HG03108 (cell line): ENCODE measurements around the gene FNTB.
A peak's percentile ranks its signal among the peaks of the same experiment; 100 is the strongest.

ENCODE experiments used
- ATAC-seq: cut with Tn5 transposase; IDR thresholded peaks from one replicate; pipeline ENCODE4 v1.9.1; 2021; ENCODE audit warnings: moderate library complexity; ENCODE audit not compliant: unreplicated experiment

The FNTB gene

DNA sequence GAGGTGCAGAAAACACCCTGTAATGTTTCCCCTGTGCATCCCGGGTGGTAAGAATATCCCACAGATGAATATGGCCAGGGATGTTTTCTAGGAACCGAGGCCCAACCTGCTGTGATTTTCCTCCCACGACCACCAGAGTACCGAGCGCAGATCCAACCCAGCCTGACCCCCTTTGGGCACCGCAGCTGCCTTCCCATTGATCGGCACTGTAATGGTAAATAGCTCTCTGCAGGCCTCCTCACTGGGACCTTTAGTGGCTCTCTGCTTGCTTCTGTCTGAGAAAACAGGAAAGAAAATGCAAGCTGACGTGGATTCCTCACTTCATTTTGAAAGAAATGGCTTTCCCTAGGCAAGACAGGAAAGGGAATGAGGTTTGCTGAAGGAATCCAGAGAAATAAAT, 12.1 kb upstream of the FNTB start:
- ATAC-seq = no peak

DNA sequence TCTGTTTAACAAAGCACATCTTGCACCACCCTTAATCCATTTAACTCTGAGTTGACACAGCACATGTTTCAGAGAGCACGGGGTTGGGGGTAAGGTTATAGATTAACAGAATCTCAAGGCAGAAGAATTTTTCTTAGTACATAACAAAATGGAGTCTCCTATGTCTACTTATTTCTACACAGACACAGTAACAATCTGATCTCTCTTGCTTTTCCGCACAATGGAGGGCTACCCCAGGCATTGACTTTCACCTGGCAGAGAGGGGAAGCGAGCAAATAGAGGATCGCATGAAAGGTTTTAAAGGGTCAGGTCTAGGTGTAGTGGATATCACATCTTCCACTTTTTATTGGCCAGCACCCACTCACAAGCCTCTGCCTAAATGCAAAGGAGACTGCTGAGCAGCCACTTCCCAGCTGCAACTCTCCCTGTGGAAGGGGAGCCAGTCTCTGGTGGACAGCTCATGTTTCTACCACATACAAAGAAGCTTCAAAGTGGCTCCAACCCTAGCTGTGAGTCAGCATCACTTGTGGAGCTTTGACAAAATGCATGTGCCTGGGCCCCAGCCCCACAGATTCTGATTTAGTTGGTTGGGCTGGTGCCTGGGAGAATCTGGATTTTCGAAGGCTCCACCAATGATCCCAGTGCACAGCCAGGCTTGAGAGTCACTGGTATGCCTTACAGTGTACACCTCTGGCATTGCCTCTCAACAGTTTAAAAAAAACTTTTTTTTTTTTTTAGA, 7.2 kb upstream of the FNTB start:
- ATAC-seq = no peak

DNA sequence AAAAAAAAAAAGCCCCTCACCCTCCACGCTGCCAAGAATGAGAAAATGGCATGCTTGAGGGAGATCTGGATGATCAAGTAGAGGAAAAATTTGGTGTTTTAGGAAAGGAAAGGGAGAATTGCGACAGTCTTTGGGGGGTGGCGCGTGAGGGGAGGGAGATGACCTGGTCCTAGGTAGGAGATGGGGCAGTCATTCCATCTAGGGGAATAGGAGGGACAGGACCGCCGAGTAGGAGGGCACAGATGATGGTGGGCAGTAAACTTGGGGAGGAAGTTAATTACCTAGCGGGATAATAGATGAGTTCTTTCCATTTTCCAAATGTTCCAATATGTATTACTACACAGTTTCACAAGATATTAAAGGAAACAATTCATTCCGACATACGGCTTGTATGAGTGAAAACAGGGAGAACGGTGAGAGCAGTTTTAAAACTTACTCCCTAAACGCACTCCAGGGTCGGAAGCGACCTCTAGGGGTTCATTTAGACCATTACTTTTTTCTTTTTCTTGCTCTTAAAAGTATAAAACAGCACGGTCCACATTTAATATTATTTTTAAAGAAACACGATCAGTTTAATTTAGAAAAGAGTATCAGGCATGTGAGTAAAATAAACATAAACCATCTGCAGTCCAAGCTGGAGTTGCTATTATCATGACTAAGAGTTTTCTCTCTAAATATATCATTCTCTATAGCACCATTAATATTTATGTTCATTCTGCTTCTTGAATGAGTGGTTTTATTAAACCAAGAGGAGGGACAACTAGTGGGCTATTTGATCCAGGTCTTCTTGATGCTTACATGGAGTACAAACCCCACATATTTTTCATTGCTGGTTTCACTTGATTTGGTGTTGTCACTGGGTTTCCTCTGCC, 3.0 kb upstream of the FNTB start:
- ATAC-seq = no peak

DNA sequence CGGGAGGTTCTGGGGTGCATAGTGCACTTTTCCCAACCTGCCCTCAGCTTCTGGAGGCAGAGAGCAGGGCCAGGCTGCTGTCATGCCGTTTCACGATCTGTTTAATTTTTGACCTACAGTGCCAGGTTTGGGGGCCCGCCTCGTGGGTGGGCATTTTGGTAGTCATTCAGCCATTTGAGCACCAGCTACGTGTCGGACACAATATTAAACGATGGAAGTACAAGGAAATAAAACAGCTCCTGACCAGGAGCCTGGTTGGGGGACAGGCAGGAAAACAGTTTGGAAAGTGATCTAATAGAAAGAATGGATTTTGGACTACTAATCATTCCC, 708 bp downstream of the FNTB start:
- no peak for ATAC-seq

DNA sequence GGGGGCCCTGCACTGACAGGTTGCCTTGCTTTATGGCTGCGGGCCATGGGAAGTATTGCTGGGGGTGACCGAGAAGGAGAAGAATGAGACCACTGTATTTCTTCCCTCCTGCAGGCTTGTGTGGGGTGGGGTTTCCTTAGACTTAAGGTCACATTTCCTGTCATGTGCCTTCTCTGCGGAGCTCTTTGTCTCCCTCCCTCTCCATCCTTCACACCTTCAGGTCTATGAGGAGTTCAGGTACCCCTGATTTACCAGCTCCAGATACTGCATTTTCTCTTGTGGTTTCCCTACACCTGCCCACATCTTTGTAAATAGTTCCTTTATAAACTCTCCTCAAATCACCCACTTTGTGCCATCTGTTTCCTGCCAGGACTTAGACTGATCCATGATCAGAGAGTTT, 3.6 kb downstream of the FNTB start:
- ATAC-seq = no peak

DNA sequence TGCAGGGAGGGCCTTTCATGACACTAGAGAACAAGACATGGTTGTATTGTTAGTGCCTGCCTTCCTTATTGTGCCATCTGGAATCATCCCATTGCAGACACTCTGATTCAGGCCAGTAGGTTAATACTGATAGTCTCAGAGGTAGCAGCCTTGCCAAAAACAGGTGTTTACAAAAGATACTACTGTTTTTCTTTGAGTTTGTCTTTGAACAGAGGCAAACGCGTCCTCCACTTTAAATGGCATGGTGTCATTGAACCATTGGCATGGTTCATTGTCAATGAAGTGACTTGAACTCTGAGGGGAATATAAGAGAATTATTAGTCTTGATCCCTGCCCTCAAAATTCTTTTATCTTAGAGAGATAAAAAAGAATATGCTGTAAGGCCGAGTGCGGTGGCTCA, 4.2 kb downstream of the FNTB start:
- ATAC-seq = no peak

DNA sequence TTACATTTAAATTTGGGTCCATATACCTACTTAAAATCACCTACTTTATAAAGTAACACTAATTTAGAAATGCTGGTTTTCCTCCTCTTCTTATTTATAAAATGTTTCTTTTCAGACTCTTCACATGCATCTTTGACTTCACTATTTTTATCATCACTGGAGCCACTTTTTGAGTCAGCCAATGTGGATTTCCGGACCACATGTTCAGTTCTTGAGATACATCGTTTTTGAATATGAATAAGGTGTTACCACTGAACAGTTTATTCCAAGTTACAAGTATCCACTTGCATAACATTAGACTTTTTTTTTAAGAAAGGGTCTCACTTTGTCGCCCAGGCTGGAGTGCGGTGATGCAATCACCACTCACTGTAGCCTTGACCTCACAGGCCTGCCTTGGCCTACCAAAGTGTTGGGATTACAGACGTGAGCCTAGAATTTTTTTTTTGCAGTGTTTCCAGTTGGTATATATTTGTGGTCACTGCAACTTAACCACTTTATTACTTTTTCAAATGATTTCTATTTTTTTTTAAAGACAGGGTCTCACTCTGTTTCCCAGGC, 5.7 kb downstream of the FNTB start:
- no peak for ATAC-seq

DNA sequence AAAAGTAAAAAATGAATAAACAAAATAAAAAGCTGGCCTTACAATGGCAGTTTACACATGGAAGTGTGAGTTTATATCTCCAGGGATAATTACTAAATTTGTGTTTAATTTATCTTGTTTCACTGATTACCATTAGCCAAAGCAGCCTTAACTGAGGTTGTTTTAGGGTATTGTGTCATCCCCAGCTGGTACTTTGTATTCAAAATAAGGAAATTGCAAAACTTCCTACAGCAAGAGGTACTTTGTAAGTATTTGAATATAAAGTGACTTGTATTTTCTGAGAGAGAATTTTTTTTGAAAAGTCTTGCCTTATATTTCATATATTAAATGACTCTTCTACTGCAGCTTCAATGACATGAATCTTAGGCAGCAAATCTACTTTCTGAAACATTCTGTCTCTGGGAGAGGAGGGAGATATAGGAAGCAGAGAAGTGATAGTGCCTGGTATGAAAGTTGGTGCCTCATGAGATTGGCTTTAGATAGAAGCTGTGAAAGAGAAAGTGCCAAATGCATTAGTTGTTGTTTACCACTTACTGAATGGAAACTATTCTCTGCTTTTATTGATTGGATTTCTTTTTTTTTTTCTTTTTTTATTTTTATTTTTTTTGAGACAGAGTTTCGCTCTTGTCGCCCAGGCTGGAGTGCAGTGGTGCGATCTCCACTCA, 6.7 kb downstream of the FNTB start:
- no peak for ATAC-seq

DNA sequence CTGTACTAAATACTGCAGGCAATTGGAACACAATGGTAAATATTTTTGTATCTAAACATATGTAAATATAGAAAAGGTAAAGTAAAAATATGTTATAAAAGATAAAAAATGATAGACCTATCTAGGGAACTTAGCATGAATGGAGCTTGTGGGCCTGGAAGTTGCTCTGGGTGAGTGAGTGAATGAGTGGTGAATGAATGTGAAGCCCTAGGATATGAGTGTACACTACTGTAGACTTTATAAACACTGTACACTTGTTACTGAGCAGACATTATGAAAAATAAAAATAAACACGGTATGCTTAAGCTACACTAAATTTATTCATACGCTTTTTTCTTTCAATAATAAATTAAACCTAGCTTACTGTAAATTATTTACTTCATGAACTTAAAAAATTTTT, 7.8 kb downstream of the FNTB start:
- no peak for ATAC-seq

DNA sequence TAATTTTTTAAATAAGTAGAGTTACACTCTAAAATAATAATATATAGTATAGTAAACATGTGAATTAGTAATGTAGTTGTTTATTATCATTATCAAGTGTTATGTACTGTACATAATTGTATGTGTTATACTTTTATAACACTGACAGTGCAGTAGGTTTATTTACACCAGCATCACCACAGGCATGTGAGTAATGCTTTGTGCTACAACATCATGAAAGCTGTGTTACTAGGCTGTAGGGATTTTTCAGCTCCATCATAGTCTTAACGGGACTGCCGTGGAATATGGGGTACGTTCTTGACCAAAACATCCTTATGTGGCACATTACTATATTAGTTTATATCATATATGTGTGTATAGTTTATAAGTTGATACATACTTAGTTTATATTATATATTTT, 8.6 kb downstream of the FNTB start:
- ATAC-seq = no peak

DNA sequence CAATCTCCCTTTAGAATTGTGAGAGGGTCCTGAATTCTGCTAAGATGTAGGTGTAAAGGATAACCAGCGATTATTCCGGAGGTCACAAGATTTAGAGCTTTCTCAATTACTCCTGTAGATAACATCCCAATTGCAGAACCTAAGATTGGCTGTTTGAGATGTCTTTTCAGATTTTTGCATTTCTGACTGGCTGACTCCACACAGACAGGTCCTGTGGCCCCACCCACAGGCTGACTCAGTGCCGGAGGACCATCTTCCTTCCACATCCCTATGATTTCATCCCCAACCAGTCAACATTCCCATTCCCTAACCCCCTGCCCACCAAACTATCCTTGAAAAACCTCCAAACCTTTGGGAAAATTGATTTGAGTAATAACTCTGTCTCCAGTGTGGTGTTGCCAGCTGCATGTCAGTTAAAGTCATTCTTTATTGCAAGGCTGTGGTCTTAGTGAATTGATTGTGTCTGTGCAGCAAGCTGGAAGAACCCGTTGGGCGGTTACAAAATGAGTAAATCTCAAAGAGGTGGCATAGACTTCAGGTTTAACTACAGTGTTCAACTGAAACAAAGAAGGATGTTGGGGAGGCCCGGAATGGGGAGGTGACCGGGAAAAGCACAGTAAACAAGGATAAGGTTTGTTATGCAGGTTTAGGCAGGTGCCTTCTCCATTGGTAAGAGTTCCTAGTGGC, 10.6 kb downstream of the FNTB start:
- no peak for ATAC-seq

DNA sequence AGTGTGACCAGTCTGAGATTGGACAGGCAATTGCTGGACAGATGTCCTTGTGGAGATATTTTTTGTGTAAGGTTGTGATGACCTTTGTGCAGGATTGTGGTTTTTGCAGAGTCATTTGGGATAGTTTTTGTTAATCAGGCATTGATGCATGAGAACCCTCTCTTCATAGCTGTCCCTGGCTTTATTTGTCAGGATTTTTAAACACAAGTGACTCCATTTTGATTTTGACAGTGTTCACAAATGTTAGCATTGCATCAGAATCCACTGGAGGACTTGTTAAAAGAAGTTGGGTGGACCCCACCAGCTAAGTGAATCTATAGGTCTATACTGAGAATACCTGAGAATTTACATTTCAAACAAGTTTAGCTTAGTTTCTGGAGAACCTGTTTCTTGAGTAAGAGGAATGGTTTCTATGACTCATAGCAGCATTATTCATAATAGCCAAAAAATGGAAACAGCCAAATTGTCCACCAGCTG, 11.8 kb downstream of the FNTB start:
- ATAC-seq = no peak

DNA sequence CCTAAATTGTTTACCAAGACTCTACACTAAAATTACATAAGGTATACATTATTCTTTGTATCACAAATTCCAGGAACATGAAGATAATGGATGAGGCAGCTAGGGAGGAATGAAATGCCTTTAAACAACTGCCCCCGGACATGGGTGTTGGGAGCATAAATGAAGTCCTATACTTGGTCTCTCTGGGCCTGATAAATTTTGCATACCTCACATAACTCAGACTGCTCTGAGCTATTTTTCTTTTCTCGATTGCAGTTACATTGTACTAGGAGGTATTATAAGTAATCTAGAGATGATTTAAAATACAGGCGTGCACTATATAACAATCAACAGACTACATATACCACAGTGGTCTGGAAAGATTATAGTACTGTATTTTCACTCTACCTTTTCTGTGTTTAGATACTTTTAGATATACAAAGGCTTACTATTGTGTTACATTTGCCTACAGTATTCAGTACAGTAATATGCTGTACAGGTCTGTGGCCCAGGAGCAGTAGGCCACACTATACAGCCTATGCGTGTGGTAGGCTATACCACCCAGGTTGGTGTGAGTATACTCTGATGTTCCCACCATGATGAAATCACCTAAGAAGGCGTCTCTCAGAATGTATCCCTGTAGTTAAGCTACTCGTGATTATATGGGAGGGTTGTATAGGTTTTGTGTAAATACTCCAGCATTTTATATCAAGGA, 14.3 kb downstream of the FNTB start:
- ATAC-seq = no peak

DNA sequence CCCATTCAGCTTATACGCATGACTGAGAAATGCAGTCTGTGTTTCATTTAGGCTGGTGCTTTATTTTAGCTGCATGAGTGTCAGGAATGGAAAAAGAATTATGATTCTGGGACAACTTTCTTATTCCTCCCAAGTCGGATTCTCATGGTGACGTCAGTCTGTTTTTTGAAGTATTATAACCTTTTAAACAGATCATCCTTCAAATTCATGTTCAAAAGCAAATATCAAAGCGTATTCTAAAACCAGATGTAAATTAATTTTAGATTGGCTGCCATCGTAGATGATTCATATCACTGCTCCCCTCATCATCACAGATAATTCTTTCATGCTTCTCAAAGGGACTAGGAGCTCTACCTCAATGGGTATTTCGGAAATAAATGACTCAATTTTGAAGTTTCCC, 15.0 kb downstream of the FNTB start:
- ATAC-seq = no peak

DNA sequence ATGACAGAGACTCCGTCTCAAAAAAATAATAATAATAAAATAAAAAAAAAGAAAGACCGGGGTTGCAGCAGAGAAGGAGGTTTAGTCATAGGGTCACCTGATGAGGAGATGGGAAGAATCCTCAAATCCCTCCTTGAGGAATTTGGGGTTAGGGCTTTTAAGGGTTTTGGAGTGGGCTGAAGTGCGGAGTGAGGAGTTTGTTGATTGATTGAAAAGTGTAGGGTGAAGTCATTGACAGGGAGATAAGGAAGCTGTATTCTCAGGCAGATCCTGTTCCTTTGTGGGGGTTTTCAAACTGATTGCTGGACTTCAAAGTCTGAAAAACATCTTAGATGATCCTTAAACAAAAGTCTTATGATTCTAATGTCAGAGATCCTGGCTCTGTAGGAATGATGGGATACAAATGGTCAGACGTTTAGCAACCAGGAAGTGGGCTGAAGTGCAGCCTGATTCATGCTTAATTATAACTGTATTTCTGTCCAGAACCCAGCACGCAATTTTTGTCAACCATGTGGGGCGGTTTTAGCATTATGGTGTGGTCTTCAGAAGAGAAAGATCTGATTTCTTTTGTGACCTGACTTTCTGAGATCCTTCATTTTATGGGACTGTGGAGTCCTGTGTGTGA, 16.0 kb downstream of the FNTB start:
- ATAC-seq = no peak

DNA sequence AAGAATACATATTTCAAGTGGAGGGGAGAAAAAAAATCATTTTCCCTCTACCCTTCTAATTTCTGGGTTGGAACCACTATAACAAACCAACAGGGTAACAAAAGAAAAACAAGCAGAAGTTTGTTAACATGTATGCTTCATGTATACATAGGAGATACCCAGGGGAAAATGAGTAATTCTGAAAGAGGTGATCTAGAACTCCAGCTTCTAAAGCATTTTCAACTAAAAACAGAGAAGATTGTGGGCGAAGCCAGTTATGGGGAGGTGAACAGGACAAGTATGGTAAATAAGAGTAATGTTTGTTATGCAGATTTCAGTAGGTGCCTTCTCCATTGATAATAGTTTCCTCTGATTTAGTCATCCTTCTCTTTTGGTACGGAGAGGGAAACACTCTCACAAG, 16.7 kb downstream of the FNTB start:
- peak; percentile 50 for ATAC-seq

DNA sequence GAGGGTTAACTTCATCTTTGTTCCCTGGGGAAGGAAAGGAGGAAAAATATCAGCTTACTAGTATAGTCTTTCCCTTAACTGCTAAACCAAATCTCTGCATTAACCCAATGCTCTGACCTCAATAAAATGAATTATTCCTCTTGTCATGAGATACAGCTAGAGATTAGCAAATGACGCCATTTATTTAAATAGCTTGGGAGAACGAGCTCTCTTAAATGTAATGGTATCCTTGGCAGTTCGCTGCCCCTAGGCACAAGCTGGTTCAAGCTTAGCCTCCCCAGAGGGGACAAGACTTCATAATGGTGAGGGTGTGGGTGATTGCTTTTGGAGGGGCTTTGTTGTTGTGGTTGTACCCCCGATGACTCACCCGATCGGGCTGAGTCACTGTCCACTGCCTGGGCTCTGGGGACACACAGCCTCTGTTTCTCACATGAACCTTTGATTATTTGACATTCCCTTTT, 19.6 kb downstream of the FNTB start:
- ATAC-seq = no peak

DNA sequence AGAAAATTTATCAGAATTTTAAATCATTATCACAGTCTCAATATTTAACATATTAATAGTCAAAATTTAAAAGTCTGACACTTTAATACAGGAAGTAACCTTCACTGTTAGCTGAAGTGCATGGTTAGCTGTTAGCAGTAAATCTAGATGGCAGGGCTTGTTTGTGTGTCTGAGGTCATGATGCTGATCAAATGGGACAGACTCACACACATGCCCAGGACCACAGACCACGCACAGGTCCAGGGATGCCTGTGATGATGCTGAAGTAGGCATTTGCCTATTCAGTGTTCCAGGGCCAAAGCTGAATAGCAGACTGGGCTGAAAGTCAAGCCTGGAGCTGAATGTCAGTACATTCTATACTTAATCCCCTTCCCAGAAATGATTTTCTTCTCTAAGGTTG, 20.5 kb downstream of the FNTB start:
- no peak for ATAC-seq

DNA sequence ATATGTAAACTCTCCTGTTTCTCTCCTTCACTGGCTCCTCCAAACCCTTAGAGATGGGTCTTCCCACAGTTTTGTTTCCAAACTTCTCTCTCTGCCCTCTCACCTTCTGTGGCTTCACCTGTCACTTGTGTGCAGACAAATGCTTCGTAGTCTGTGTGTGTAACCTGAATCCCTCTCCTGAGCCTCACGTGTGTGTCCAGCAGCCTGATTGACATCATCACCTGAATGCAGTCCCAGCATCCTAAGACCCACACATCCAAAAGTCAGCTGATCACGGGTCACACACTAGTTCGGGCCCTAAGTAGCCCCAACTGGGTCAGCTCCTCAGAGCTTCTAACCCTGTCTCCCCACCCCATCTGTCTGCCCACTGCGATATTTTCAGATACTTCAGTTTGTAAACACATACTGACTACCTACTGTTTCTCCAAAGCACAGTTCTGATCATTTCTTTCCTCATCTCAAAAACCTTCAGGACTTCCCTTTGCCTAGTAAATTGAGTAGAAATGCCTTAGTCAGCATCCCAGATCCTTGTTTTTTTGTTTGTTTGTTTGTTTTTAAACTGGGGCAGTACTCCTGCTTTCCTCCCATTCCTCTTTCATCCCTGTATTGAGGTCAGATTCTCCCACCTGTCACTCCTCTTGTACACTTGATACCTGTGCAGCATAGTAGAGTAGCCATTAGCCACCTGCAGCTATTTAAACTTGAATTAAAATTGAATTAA, 23.7 kb downstream of the FNTB start:
- ATAC-seq = no peak
